IMR-90 (cell line): ENCODE measurements around the gene FOSL1. TPM values are rescaled to one million over a fixed set of nuclear protein-coding genes. Genes with fewer than 3 reads are reported as not detected.

Experiments used
- ATAC-seq: fragments of 200-7000 bp; cut with Tn5 transposase; 2 replicates; pipeline ENCODE4 v1.9.1; 2020; ENCODE audit warnings: low read depth, mild to moderate bottlenecking, moderate library complexity
- BruUV-seq: library from RNA; stranded (reverse); fragments of 400-500 nt; replicated peaks from 2 replicates; lab custom pipeline; 2021; lab: Mats Ljungman, UMichigan
- CTCF ChIA-PET: fragments of 300-600 bp; formaldehyde crosslinking; extraction: SDS; loops from one replicate; lab custom pipeline; 2021; ENCODE audit warnings: antibody characterized with exemption; lab: Yijun Ruan, JAX
- POLR2A ChIA-PET: fragments of 300-600 bp; sonication (Branson Sonifier 250); formaldehyde crosslinking; loops from one replicate; lab custom pipeline; 2022; ENCODE audit warnings: antibody characterized with exemption; ENCODE audit not compliant: unreplicated experiment; lab: Charles Lee
- DNase-seq: peaks from one replicate; pipeline ENCODE4 v3.0.0; 2013
- H2AFZ ChIP-seq: replicated peaks from 2 replicates; pipeline ENCODE3; 2013; ENCODE audit warnings: low read length, mild to moderate bottlenecking; ENCODE audit not compliant: poor library complexity
- H2AK5ac ChIP-seq: 2 replicates; pipeline ENCODE4 v1.6.1; 2013; ENCODE audit warnings: low read depth, low read length, inconsistent platforms
- H2AK9ac ChIP-seq: replicated peaks from 2 replicates; pipeline ENCODE3; 2013; ENCODE audit warnings: mild to moderate bottlenecking, low read depth, low read length, moderate library complexity; ENCODE audit not compliant: poor library complexity
- H2BK120ac ChIP-seq: 2 replicates; pipeline ENCODE4 v1.6.1; 2013; ENCODE audit warnings: low read depth, low read length, inconsistent platforms
- H2BK15ac ChIP-seq: 3 replicates; pipeline ENCODE4 v1.6.1; 2013; ENCODE audit warnings: low read depth, low read length, inconsistent platforms
- H2BK20ac ChIP-seq: 2 replicates; pipeline ENCODE4 v1.6.1; 2013; ENCODE audit warnings: low read depth, mild to moderate bottlenecking, inconsistent platforms, low read length, moderate library complexity
- H2BK5ac ChIP-seq: 2 replicates; pipeline ENCODE4 v1.6.1; 2013; ENCODE audit warnings: mild to moderate bottlenecking, low read depth, low read length, inconsistent platforms; ENCODE audit not compliant: poor library complexity, severe bottlenecking
- H3K14ac ChIP-seq: replicated peaks from 2 replicates; pipeline ENCODE4 v1.6.1; 2013; ENCODE audit warnings: low read depth, low read length, inconsistent platforms
- H3K18ac ChIP-seq: 2 replicates; pipeline ENCODE4 v1.6.1; 2013; ENCODE audit warnings: low read depth, low read length, control low read depth
- H3K23ac ChIP-seq: 2 replicates; pipeline ENCODE4 v1.6.1; 2013; ENCODE audit warnings: low read depth, low read length, inconsistent platforms
- H3K27ac ChIP-seq: 2 replicates; pipeline ENCODE4 v1.5.1; 2013; ENCODE audit warnings: mild to moderate bottlenecking, control low read depth, low read length; ENCODE audit not compliant: insufficient read depth
- H3K27me3 ChIP-seq: 2 replicates; pipeline ENCODE4 v1.6.1; 2013; ENCODE audit warnings: low read length; ENCODE audit not compliant: control insufficient read depth, insufficient read depth
- H3K36me3 ChIP-seq: 2 replicates; pipeline ENCODE4 v1.6.1; 2013; ENCODE audit warnings: low read length, mixed read lengths; ENCODE audit not compliant: control insufficient read depth, insufficient read depth
- H3K4ac ChIP-seq: 2 replicates; pipeline ENCODE4 v1.6.1; 2013; ENCODE audit warnings: low read depth, low read length, inconsistent platforms
- H3K4me1 ChIP-seq: 2 replicates; pipeline ENCODE4 v1.6.1; 2013; ENCODE audit warnings: low read length, mixed read lengths; ENCODE audit not compliant: control insufficient read depth, insufficient read depth
- H3K4me2 ChIP-seq: 2 replicates; pipeline ENCODE4 v1.6.1; 2013; ENCODE audit warnings: low read depth, mild to moderate bottlenecking, control low read depth, low read length, moderate library complexity
- H3K4me3 ChIP-seq: 2 replicates; pipeline ENCODE4 v1.5.1; 2013; ENCODE audit warnings: low read depth, mild to moderate bottlenecking, control low read depth, low read length, moderate library complexity; ENCODE audit not compliant: insufficient read depth
- H3K56ac ChIP-seq: 2 replicates; pipeline ENCODE4 v1.6.1; 2013; ENCODE audit warnings: low read length, inconsistent platforms; ENCODE audit not compliant: insufficient read depth; ENCODE audit errors: extremely low read depth
- H3K79me1 ChIP-seq, 2 experiments: 2 replicates each; pipeline ENCODE4 v1.6.1; 2013; ENCODE audit warnings: low read length in 2 of 2, inconsistent platforms in 1 of 2, low read depth in 1 of 2
- H3K9ac ChIP-seq: 2 replicates; pipeline ENCODE4 v1.6.1; 2013; ENCODE audit warnings: low read depth, low read length, control low read depth
- H3K9me1 ChIP-seq: 2 replicates; pipeline ENCODE4 v1.6.1; 2013; ENCODE audit warnings: low read length, inconsistent platforms; ENCODE audit not compliant: insufficient read depth
- H3K9me3 ChIP-seq: 2 replicates; pipeline ENCODE4 v1.6.1; 2013; ENCODE audit warnings: low read length; ENCODE audit not compliant: control insufficient read depth, insufficient read depth
- H4K20me1 ChIP-seq: 2 replicates; pipeline ENCODE4 v1.6.1; 2013; ENCODE audit warnings: low read length, inconsistent platforms; ENCODE audit not compliant: insufficient read depth
- H4K5ac ChIP-seq: 2 replicates; pipeline ENCODE4 v1.6.1; 2013; ENCODE audit warnings: mild to moderate bottlenecking, low read depth, low read length, control low read depth
- H4K8ac ChIP-seq, 2 experiments: 2 replicates each; pipeline ENCODE4 v1.6.1; 2013; ENCODE audit warnings: low read depth in 2 of 2, low read length in 2 of 2, control low read depth in 1 of 2, inconsistent platforms in 1 of 2
- H4K91ac ChIP-seq: 2 replicates; pipeline ENCODE4 v1.6.1; 2013; ENCODE audit warnings: low read depth, low read length, inconsistent platforms; ENCODE audit not compliant: insufficient read depth
- BHLHE40 ChIP-seq: fragments of 150-350 bp; IDR thresholded peaks from 2 replicates; pipeline ENCODE4 v1.6.1; 2016; ENCODE audit warnings: mild to moderate bottlenecking, low read depth, low read length
- CEBPB ChIP-seq: IDR thresholded peaks from 2 replicates; pipeline ENCODE4 v1.6.1; 2012; ENCODE audit warnings: low read depth, low read length, improper control_type of control experiment
- CHD1 ChIP-seq: IDR thresholded peaks from 2 replicates; pipeline ENCODE4 v1.6.1; 2012; ENCODE audit warnings: low read depth, low read length, improper control_type of control experiment
- FOS ChIP-seq: fragments of 150-350 bp; IDR thresholded peaks from 2 replicates; pipeline ENCODE4 v1.6.1; 2016; ENCODE audit warnings: low read depth, low read length
- MAFK ChIP-seq: IDR thresholded peaks from 2 replicates; pipeline ENCODE4 v1.6.1; 2012; ENCODE audit warnings: low read depth, low read length, improper control_type of control experiment
- MAZ ChIP-seq: IDR thresholded peaks from 2 replicates; pipeline ENCODE4 v1.6.1; 2012; ENCODE audit warnings: low read depth, mild to moderate bottlenecking, low read length, improper control_type of control experiment, moderate library complexity, borderline replicate concordance
- NFE2L2 ChIP-seq: fragments of 150-350 bp; IDR thresholded peaks from 2 replicates; pipeline ENCODE4 v1.6.1; 2016; ENCODE audit warnings: low read depth, mild to moderate bottlenecking, low read length
- POLR2A ChIP-seq: IDR thresholded peaks from 2 replicates; pipeline ENCODE4 v1.6.1; 2012; ENCODE audit warnings: mild to moderate bottlenecking, low read depth, low read length
- RAD21 ChIP-seq: IDR thresholded peaks from 2 replicates; pipeline ENCODE4 v1.6.1; 2012; ENCODE audit warnings: low read length, improper control_type of control experiment
- RCOR1 ChIP-seq: IDR thresholded peaks from 2 replicates; pipeline ENCODE4 v1.6.1; 2012; ENCODE audit warnings: mild to moderate bottlenecking, low read length, improper control_type of control experiment; ENCODE audit not compliant: insufficient replicate concordance
- RFX5 ChIP-seq: IDR thresholded peaks from 2 replicates; pipeline ENCODE4 v1.8.0; 2012; ENCODE audit warnings: low read depth, mild to moderate bottlenecking, low read length, moderate library complexity
- SMC3 ChIP-seq: fragments of 150-350 bp; IDR thresholded peaks from 2 replicates; pipeline ENCODE4 v1.6.1; 2016; ENCODE audit warnings: low read depth, mild to moderate bottlenecking, antibody characterized with exemption, low read length, moderate library complexity
- WGBS, 2 experiments: methylation state at CpG; one replicate each; pipeline versions ENCODE4 v1.1.5 to v1.1.7; 2013; ENCODE audit warnings: missing lambda C conversion rate in 2 of 2; ENCODE audit not compliant: insufficient read length in 1 of 2; ENCODE audit errors: extremely low coverage in 2 of 2; 5-methylcytosine and 5-hydroxymethylcytosine counted together
- dilution Hi-C: fragments of 300-500 bp; cut with HindIII; formaldehyde crosslinking; loops from one replicate; pipeline ENCODE4 v1.14.3; 2018; ENCODE audit warnings: low sequenced_read_pairs; ENCODE audit not compliant: unreplicated experiment
- in situ Hi-C: fragments of 300-500 bp; cut with MboI; formaldehyde crosslinking; loops from 3 replicates; pipeline ENCODE4 v1.14.3; 2019; ENCODE audit warnings: low sequenced_read_pairs, inconsistent platforms, mixed read lengths
- intact Hi-C: fragments of 100-400 bp; cut with micrococcal nuclease; formaldehyde crosslinking; loops from 2 replicates; pipeline ENCODE4 v1.10.0; 2022
- polyA plus RNA-seq, 3 experiments: library from polyadenylated mRNA; depleted of rRNA; stranded (reverse); fragments of >200 nt; gene quantifications; 2 replicates each; pipeline ENCODE4 v1.2.3, GENCODE V29; 2012; ENCODE audit warnings: low replicate concordance in 1 of 3
- total RNA-seq: library from RNA; depleted of rRNA; stranded (reverse); fragments of >200 nt; gene quantifications from 2 replicates; pipeline ENCODE4 v1.2.3, GENCODE V29; 2012
- TF ChIP-seq, protein P1 (sequence below): fragments of 150-350 bp; IDR thresholded peaks from 2 replicates; pipeline ENCODE4 v1.6.1; 2016; ENCODE audit warnings: low read depth, mild to moderate bottlenecking, low read length, moderate library complexity, borderline replicate concordance
- TF ChIP-seq, protein P2 (sequence below): fragments of 150-350 bp; IDR thresholded peaks from 2 replicates; pipeline ENCODE4 v1.6.1; 2017; ENCODE audit warnings: mild to moderate bottlenecking, antibody characterized with exemption, low read length, low read depth

The FOSL1 gene
- total and polyA plus RNA-seq, 2 of the 4 experiments (the other 2 are of a cell fraction), result 17.2 to 107 TPM

DNA sequence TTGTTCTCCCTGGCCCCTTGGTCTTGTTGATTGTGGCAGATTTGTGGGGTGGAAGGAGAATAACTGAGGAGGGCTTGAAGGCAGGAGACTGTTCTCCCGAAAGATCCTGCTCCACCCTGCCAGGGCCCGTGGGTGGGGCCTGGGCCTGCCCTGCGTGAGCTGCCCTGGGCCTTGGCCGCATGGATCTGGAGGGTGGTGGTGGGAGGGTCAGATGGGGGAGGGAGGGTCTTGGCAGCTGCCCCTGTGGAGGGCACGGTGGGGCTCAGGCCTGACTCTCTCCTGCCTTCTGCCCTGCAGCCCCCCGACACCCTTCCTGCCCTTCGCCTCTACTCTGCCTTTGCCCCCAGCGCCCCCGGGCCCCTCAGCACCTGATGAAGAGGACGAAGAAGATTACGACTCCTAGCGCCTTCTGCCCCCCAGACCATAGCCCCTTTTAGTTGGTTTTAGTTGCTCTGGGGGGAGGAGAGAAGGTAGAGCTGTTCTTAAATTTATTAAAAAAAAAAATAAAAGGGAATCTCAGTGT lies 20.9 kb upstream of the FOSL1 start:
- ChIA-PET POLR2A (interaction anchor here (1.1 kb wide), 1 partner anchor 30 kb away, joined by 3 read pairs; no protein-coding TSS in a partner anchor), CTCF (no interaction called here)
- H3K4ac ChIP-seq, result peak overlapping the region; percentile 73
- no peak overlapping the region for H2BK20ac ChIP-seq
- peak overlapping the region; percentile 9; the same call in 1 of the 2 replicates for H3K56ac ChIP-seq
- no peaks in the 10 kb centered on the region for H3K9me3 ChIP-seq
- H3K27ac ChIP-seq, result peak overlapping the region; percentile 93
- ATAC-seq (no peak), DNase-seq (no peak)
- intact Hi-C loops (no loop called here), in situ Hi-C loops (no loop called here), dilution Hi-C loops (no loop called here)
- peak overlapping the region; percentile 91; the same call in 1 of the 2 replicates for H3K4me3 ChIP-seq
- no peak overlapping the region for H2BK15ac ChIP-seq
- peak overlapping the region in 1 of 2 experiments; percentile 32; a peak in 1 of 4 replicates for H4K8ac ChIP-seq
- WGBS, 2 experiments, result 80% methylated on average over 1 of the region's 12 CpGs; no CpG with 5 or more reads in 1 of the 2 experiments
- no peak overlapping the region for H3K18ac ChIP-seq
- H3K27me3 ChIP-seq, result no peaks in the 10 kb centered on the region
- H3K14ac ChIP-seq, result peak overlapping the region; percentile 70; the same call in 1 of the 2 replicates
- peak overlapping the region; percentile 84 for H3K4me2 ChIP-seq
- no peak overlapping the region for H4K91ac ChIP-seq
- BruUV-seq, result no TSS peak
- peak overlapping the region; percentile 98 for H2AK9ac ChIP-seq
- peak overlapping the region; percentile 85 for H2BK5ac ChIP-seq
- peak overlapping the region; percentile 78 for H3K9ac ChIP-seq
- peaks cover 28% of the 10 kb centered on the region for H3K4me1 ChIP-seq
- 0 out of 2 replicates have a peak overlapping the region, but pooled peaks have one; percentile 62 for H3K23ac ChIP-seq
- peak overlapping the region; percentile 28 for H2AFZ ChIP-seq
- peak overlapping the region; percentile 66 for H2AK5ac ChIP-seq
- H3K9me1 ChIP-seq, result peaks cover 16% of the 10 kb centered on the region; the same call in 1 of the 2 replicates
- H4K20me1 ChIP-seq, result peaks cover 11% of the 10 kb centered on the region
- H3K79me1 ChIP-seq, result peaks cover 12 to 51% of the 10 kb centered on the region in 2 experiments
- TF ChIP-seq, protein P1, sequence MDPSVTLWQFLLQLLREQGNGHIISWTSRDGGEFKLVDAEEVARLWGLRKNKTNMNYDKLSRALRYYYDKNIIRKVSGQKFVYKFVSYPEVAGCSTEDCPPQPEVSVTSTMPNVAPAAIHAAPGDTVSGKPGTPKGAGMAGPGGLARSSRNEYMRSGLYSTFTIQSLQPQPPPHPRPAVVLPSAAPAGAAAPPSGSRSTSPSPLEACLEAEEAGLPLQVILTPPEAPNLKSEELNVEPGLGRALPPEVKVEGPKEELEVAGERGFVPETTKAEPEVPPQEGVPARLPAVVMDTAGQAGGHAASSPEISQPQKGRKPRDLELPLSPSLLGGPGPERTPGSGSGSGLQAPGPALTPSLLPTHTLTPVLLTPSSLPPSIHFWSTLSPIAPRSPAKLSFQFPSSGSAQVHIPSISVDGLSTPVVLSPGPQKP, result no peak
- TF ChIP-seq BHLHE40, result no peak
- no peak for TF ChIP-seq SMC3
- TF ChIP-seq MAFK, result no peak
- no peak for TF ChIP-seq NFE2L2
- no peak for TF ChIP-seq RCOR1
- TF ChIP-seq RAD21, result no peak
- TF ChIP-seq RFX5, result no peak
- no peak for TF ChIP-seq POLR2A
- TF ChIP-seq FOS, result no peak
- no peak for TF ChIP-seq MAZ
- no peak for TF ChIP-seq CHD1
- TF ChIP-seq, protein P2, sequence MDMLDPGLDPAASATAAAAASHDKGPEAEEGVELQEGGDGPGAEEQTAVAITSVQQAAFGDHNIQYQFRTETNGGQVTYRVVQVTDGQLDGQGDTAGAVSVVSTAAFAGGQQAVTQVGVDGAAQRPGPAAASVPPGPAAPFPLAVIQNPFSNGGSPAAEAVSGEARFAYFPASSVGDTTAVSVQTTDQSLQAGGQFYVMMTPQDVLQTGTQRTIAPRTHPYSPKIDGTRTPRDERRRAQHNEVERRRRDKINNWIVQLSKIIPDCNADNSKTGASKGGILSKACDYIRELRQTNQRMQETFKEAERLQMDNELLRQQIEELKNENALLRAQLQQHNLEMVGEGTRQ, result no peak
- no peak for TF ChIP-seq CEBPB
- H2BK120ac ChIP-seq, result no peak overlapping the region
- H3K36me3 ChIP-seq, result peaks cover 41% of the 10 kb centered on the region
- no peak overlapping the region for H4K5ac ChIP-seq
